Epithelial cell of proximal tubule (primary cell): ENCODE measurements around the gene SCP2. TPM values are rescaled to one million over a fixed set of nuclear protein-coding genes. Genes with fewer than 3 reads are reported as not detected.

Experiments
- DNase-seq: peaks from one replicate; pipeline ENCODE4 v3.0.0-alpha.2; 2011; ENCODE audit warnings: low read depth
- H3K4me3 ChIP-seq: 2 replicates; pipeline ENCODE4 v1.5.1; 2011; ENCODE audit warnings: low read depth, mild to moderate bottlenecking, low read length
- CTCF ChIP-seq: conservative IDR thresholded peaks from 2 replicates; pipeline ENCODE4 v1.5.1; 2012; ENCODE audit warnings: low read depth, mild to moderate bottlenecking, low read length
- total RNA-seq: library from RNA; depleted of rRNA; stranded (reverse); fragments of >200 nt; gene quantifications from 2 replicates; pipeline ENCODE4 v1.2.3, GENCODE V29; 2015

Gene SCP2
- total RNA-seq, 1 donor from 2014 or later, result 110 TPM

- TF ChIP-seq CTCF, result no peak
Measured at GRCh38 chr1:53075761-53076163, 148.7 kb downstream of the SCP2 start.

GRCh38 chr1:53076165-53076564, 149.1 kb downstream of the SCP2 start:
- no peak for TF ChIP-seq CTCF
- no peak overlapping the region for H3K4me3 ChIP-seq
- DNase-seq, result no peak

More at GRCh38 chr1:53075761-53076163, 148.7 kb downstream of the SCP2 start:
- no peak for DNase-seq
- H3K4me3 ChIP-seq, result no peak overlapping the region

- TF ChIP-seq CTCF, result no peak
- DNase-seq, result no peak
- no peak overlapping the region for H3K4me3 ChIP-seq
Measured at GRCh38 chr1:53076721-53077598, 149.9 kb downstream of the SCP2 start.

- H3K4me3 ChIP-seq, result no peak overlapping the region
- no peak for TF ChIP-seq CTCF
- no peak for DNase-seq
Measured at GRCh38 chr1:53077599-53077965, 150.5 kb downstream of the SCP2 start.

GRCh38 chr1:53078333-53079101, 151.4 kb downstream of the SCP2 start:
- no peak for TF ChIP-seq CTCF
- DNase-seq, result no peak

GRCh38 chr1:53079251-53079650, 152.2 kb downstream of the SCP2 start:
- H3K4me3 ChIP-seq, result no peak overlapping the region
- DNase-seq, result no peak
- TF ChIP-seq CTCF, result no peak

More at GRCh38 chr1:53078333-53079101, 151.4 kb downstream of the SCP2 start:
- H3K4me3 ChIP-seq, result no peak overlapping the region
